ENCODE measurements around the gene MED12L.

MED12L gene

DNA sequence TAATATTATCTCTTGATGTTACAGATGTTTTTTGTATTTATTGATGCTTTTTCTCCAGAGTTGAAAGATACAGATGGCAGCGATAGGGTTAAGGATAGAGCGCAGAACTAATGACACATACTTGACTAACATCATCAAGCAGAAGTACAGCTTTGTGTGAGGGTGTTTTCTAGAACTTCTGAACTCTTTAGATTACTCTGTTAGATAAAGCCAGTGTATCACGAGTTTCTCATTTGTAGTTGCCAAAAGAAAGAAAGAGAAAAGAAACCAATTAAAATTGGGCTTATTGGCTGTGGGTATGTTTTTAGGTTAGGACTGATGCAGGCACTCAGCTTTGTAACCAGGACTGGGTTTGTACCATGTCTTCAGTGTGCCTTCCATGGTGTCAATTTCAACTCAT lies 124.2 kb downstream of the MED12L start:
- no peak overlapping the region for H3K4me3 ChIP-seq (replicated peaks; ENCODE audit: insufficient read depth, low read length)
- no peak overlapping the region for H3K27ac ChIP-seq (replicated peaks)

DNA sequence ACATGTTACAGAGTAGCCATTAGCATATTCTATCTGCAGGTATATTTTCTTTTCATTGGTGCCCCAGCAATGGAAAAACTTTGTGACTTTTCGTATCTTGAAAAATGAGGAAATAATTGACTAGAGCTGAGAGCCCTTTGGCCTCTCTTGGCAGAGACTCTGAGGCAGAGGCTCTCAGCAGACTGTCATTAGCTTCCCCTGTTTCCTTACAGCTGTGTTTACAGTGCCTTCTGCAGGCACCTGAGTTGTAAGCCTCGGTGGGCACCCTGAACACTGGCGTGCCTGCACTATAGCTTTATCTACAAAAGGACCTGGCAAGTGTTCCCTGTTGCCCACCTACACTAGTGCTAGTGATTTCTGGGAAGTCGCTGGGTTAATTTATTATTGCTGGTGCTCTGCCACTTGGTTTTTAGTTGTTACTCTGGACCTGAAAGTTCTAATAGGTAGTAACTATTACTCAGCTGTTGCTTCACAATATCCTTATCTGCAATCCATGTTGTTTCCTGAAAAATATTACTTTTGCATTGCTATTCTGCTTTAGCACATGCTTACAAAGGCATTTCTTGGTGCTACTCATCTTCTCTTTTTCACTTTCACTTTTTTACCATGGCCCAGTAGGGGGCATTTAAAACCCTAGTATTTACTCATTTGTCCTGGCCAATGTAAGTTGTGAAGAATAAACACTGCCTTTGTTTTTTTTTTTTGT lies 125.4 kb downstream of the MED12L start:
- no peaks in the 10 kb centered on the region for H3K27me3 ChIP-seq (ENCODE audit: insufficient read depth, poor library complexity, severe bottlenecking)
- TF ChIP-seq POLR2AphosphoS5 (IDR thresholded peaks at IDR 0.05; ENCODE audit: low read depth) (no peak), SPI1 (IDR thresholded peaks at IDR 0.05; ENCODE audit: borderline replicate concordance, low read depth) (no peak), CTCF (IDR thresholded peaks at IDR 0.05; ENCODE audit: insufficient read depth, low read length) (no peak), GABPA (IDR thresholded peaks at IDR 0.05; ENCODE audit: low read depth) (no peak)
- TF ChIP-seq, protein P1, sequence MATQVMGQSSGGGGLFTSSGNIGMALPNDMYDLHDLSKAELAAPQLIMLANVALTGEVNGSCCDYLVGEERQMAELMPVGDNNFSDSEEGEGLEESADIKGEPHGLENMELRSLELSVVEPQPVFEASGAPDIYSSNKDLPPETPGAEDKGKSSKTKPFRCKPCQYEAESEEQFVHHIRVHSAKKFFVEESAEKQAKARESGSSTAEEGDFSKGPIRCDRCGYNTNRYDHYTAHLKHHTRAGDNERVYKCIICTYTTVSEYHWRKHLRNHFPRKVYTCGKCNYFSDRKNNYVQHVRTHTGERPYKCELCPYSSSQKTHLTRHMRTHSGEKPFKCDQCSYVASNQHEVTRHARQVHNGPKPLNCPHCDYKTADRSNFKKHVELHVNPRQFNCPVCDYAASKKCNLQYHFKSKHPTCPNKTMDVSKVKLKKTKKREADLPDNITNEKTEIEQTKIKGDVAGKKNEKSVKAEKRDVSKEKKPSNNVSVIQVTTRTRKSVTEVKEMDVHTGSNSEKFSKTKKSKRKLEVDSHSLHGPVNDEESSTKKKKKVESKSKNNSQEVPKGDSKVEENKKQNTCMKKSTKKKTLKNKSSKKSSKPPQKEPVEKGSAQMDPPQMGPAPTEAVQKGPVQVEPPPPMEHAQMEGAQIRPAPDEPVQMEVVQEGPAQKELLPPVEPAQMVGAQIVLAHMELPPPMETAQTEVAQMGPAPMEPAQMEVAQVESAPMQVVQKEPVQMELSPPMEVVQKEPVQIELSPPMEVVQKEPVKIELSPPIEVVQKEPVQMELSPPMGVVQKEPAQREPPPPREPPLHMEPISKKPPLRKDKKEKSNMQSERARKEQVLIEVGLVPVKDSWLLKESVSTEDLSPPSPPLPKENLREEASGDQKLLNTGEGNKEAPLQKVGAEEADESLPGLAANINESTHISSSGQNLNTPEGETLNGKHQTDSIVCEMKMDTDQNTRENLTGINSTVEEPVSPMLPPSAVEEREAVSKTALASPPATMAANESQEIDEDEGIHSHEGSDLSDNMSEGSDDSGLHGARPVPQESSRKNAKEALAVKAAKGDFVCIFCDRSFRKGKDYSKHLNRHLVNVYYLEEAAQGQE (IDR thresholded peaks at IDR 0.05; ENCODE audit: insufficient replicate concordance, low read depth): no peak
- H3K4me3 ChIP-seq (replicated peaks; ENCODE audit: insufficient read depth, low read length): no peak overlapping the region
- H3K27ac ChIP-seq (replicated peaks): no peak overlapping the region
- DNase-seq (ENCODE audit: low read depth in 1 of 2, low spot score in 1 of 2): peak in 1 of 2 experiments; percentile 15

More for the DNA sequence above, 124.2 kb downstream of the MED12L start:
- DNase-seq (ENCODE audit: low read depth in 1 of 2, low spot score in 1 of 2): no peak
- TF ChIP-seq SPI1 (IDR thresholded peaks at IDR 0.05; ENCODE audit: borderline replicate concordance, low read depth) (no peak), GABPA (IDR thresholded peaks at IDR 0.05; ENCODE audit: low read depth) (no peak), POLR2AphosphoS5 (IDR thresholded peaks at IDR 0.05; ENCODE audit: low read depth) (no peak), CTCF (IDR thresholded peaks at IDR 0.05; ENCODE audit: insufficient read depth, low read length) (no peak)
- TF ChIP-seq, protein P1 (IDR thresholded peaks at IDR 0.05; ENCODE audit: insufficient replicate concordance, low read depth): no peak
- no peaks in the 10 kb centered on the region for H3K27me3 ChIP-seq (ENCODE audit: insufficient read depth, poor library complexity, severe bottlenecking)

GRCh38 chr3:151213151-151213550 lies 127.7 kb downstream of the MED12L start:
- Histone ChIP-seq H3K27ac (replicated peaks) (no peak overlapping the region), H3K4me3 (replicated peaks; ENCODE audit: insufficient read depth, low read length) (no peak overlapping the region), H3K27me3 (ENCODE audit: insufficient read depth, poor library complexity, severe bottlenecking) (no peaks in the 10 kb centered on the region)
- no peak for DNase-seq (ENCODE audit: low read depth in 1 of 2, low spot score in 1 of 2)
- TF ChIP-seq GABPA (IDR thresholded peaks at IDR 0.05; ENCODE audit: low read depth) (no peak), CTCF (IDR thresholded peaks at IDR 0.05; ENCODE audit: insufficient read depth, low read length) (no peak), SPI1 (IDR thresholded peaks at IDR 0.05; ENCODE audit: borderline replicate concordance, low read depth) (no peak), POLR2AphosphoS5 (IDR thresholded peaks at IDR 0.05; ENCODE audit: low read depth) (no peak)
- TF ChIP-seq, protein P1 (IDR thresholded peaks at IDR 0.05; ENCODE audit: insufficient replicate concordance, low read depth): no peak
